Esophagus muscularis mucosa (tissue), 4 donors: Measurements from ENCODE around the gene SPHK1. TPM values are rescaled to one million over a fixed set of nuclear protein-coding genes. Genes with fewer than 3 reads are reported as not detected.

Experiments
- DNase-seq: peaks from one replicate; pipeline ENCODE4 v3.0.0-alpha.2; 2017; ENCODE audit errors: extremely low spot score
- H3K27ac ChIP-seq, 4 donors: fragments of 200-600 bp; sonication (generic); replicated peaks in 1 of 4; 1 replicate in 3 of 4; 2 replicates in 1 of 4; pipeline ENCODE4 v1.5.1; 2016 to 2019; ENCODE audit warnings: mild to moderate bottlenecking in 1 of 4
- H3K27me3 ChIP-seq, 4 donors: fragments of 200-600 bp; sonication (generic); one replicate each; pipeline versions ENCODE4 v1.5.1 to v1.6.0; 2016 to 2019
- H3K36me3 ChIP-seq, 4 donors: fragments of 200-600 bp; sonication (generic); one replicate each; pipeline ENCODE4 v1.5.1; 2016 to 2019
- H3K4me1 ChIP-seq, 4 donors: fragments of 200-600 bp; sonication (generic); one replicate each; pipeline ENCODE4 v1.5.1; 2016 to 2019
- H3K4me3 ChIP-seq, 4 donors: fragments of 200-600 bp; sonication (generic); 1 replicate in 2 of 4; 2 replicates in 2 of 4; pipeline ENCODE4 v1.5.1; 2016 to 2019; ENCODE audit warnings: mild to moderate bottlenecking in 4 of 4, moderate library complexity in 1 of 4
- H3K9me3 ChIP-seq, 4 donors: fragments of 200-600 bp; sonication (generic); 1 replicate in 3 of 4; 2 replicates in 1 of 4; pipeline ENCODE4 v1.5.1; 2016 to 2019
- CTCF ChIP-seq, 3 experiments: fragments of 200-600 bp in 2 of 3; fragments of 450-650 bp in 1 of 3; sonication (generic) in 2 of 3; IDR thresholded peaks; one replicate each; pipeline ENCODE4 v1.5.1; 2017 to 2019; ENCODE audit warnings: antibody characterized with exemption in 3 of 3, mild to moderate bottlenecking in 2 of 3, moderate library complexity in 1 of 3
- EP300 ChIP-seq: sonication (generic); formaldehyde crosslinking; IDR thresholded peaks from one replicate; pipeline ENCODE4 v1.6.1; 2017; ENCODE audit warnings: antibody characterized with exemption
- POLR2A ChIP-seq: fragments of 450-650 bp; IDR thresholded peaks from one replicate; pipeline ENCODE4 v1.6.1; 2017; ENCODE audit warnings: antibody characterized with exemption, moderate library complexity, mild to moderate bottlenecking, low read depth
- POLR2AphosphoS5 ChIP-seq, 2 donors: sonication (generic); formaldehyde crosslinking; IDR thresholded peaks; one replicate each; pipeline ENCODE4 v1.6.1; 2017; ENCODE audit warnings: antibody characterized with exemption in 2 of 2
- WGBS: methylation state at CpG from one replicate; pipeline ENCODE4 v1.1.5; 2018; 5-methylcytosine and 5-hydroxymethylcytosine counted together
- intact Hi-C: fragments of 100-400 bp; cut with DNase I; formaldehyde crosslinking; loops from one replicate; pipeline ENCODE4 v1.15.1; 2023
- total RNA-seq, 4 donors: library from RNA; depleted of rRNA; stranded (reverse); fragments of >200 nt; gene quantifications; one replicate each; pipeline versions ENCODE4 v1.1.0 to v1.2.1, GENCODE V29; 2016

SPHK1 gene
- total RNA-seq, 4 donors from 2014 or later: 10.8 to 33.8 (median 16.5) TPM

DNA sequence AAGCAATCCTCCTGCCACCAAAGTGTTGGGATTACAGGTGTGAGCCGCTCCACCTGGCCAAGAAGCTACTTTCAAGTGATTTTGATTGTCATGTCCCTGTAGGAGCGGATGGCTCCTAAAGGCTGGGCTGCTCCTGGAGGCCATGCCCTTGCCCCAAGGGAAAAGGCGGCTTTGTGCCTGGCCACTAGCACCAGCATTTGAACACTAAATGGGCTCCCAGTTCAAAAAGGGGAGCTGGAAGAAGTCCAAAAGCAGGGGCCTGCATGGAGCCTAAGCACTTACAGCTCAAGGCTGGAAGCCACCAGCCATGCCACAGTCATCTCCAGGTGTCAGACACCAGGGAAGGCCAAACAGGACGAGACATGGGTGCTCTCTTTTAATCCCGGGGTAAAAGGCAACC, 26.8 kb downstream of the SPHK1 start:
- H3K4me3 ChIP-seq: no peak overlapping the region
- H3K27me3 ChIP-seq: no peaks in the 10 kb centered on the region
- 97% methylated on average over 5 of the region's 5 CpGs for WGBS
- H3K27ac ChIP-seq: no peak overlapping the region
- TF ChIP-seq POLR2AphosphoS5 (IDR thresholded peaks at IDR 0.05) (no peak), EP300 (no peak), CTCF (IDR thresholded peaks at IDR 0.05) (no peak), POLR2A (no peak)
- peaks cover 0 to 20% (median 17%) of the 10 kb centered on the region in 4 donors for H3K36me3 ChIP-seq
- intact Hi-C loops: loop anchor here (5.0 kb wide), 1 partner anchor 41 kb away; the partner anchor contains the start of gene UBE2O
- H3K4me1 ChIP-seq: peaks cover 22 to 32% (median 25%) of the 10 kb centered on the region in 4 donors
- no peaks in the 10 kb centered on the region for H3K9me3 ChIP-seq
- no peak for DNase-seq

- Histone ChIP-seq H3K4me1 (peaks cover 14 to 22% (median 17%) of the 10 kb centered on the region in 4 donors), H3K9me3 (no peaks in the 10 kb centered on the region), H3K36me3 (peaks cover 0 to 20% (median 17%) of the 10 kb centered on the region in 4 donors), H3K27ac (no peak overlapping the region), H3K27me3 (no peaks in the 10 kb centered on the region), H3K4me3 (no peak overlapping the region)
- intact Hi-C loops: loop anchor here (5.0 kb wide), 1 partner anchor 38 kb away; the partner anchor contains the start of gene UBE2O
- no peak for DNase-seq
- TF ChIP-seq CTCF (IDR thresholded peaks at IDR 0.05) (no peak), EP300 (no peak), POLR2AphosphoS5 (IDR thresholded peaks at IDR 0.05) (no peak), POLR2A (no peak)
- 54% methylated on average over 21 of the region's 21 CpGs for WGBS
Observed at GRCh38 chr17:76414334-76415295, 30.2 kb downstream of the SPHK1 start.

GRCh38 chr17:76415786-76416185, 31.4 kb downstream of the SPHK1 start:
- DNase-seq: no peak
- Histone ChIP-seq H3K27ac (no peak overlapping the region), H3K4me3 (no peak overlapping the region), H3K9me3 (no peaks in the 10 kb centered on the region), H3K27me3 (no peaks in the 10 kb centered on the region), H3K36me3 (peaks cover 0 to 17% (median 11%) of the 10 kb centered on the region in 4 donors), H3K4me1 (peaks cover 26 to 29% (median 28%) of the 10 kb centered on the region in 4 donors)
- TF ChIP-seq CTCF (IDR thresholded peaks at IDR 0.05): no peak
- no peak for TF ChIP-seq EP300
- no peak for TF ChIP-seq POLR2AphosphoS5 (IDR thresholded peaks at IDR 0.05)
- TF ChIP-seq POLR2A: no peak
- 76% methylated on average over 15 of the region's 15 CpGs for WGBS
- intact Hi-C loops: no loop called here

DNA sequence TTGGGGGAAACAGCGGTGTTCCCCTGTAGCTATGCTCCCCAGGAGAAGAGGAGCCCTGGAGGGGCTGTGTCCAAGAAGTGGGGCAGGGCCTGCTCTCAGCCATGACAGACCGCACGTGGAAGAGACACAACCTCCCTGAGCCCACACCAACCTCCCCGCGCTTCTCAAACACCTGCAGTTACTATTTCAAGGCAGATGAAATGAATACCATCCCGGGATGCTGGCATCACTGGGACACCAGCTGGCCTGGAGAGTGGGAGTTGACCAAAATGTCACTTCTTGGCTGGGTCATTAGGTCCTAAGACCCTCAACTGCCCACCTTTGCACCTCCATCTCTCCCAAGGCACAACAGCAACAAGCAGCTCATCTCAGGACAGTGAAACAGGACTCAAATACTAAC, 32.0 kb downstream of the SPHK1 start:
- Histone ChIP-seq H3K4me1 (peaks cover 31 to 35% (median 34%) of the 10 kb centered on the region in 4 donors), H3K27me3 (no peaks in the 10 kb centered on the region), H3K36me3 (peaks cover 0 to 14% (median 7%) of the 10 kb centered on the region in 4 donors), H3K4me3 (no peak overlapping the region), H3K27ac (no peak overlapping the region), H3K9me3 (no peaks in the 10 kb centered on the region)
- no peak for DNase-seq
- TF ChIP-seq POLR2AphosphoS5 (IDR thresholded peaks at IDR 0.05) (no peak), POLR2A (no peak), EP300 (no peak), CTCF (IDR thresholded peaks at IDR 0.05) (no peak)
- intact Hi-C loops: no loop called here
- WGBS: 93% methylated on average over 6 of the region's 6 CpGs
